ENCODE results near the gene MYL6. TPM values are rescaled to one million over a fixed set of nuclear protein-coding genes. Genes with fewer than 3 reads are reported as not detected.
"Not testable (repeated sequence)": the region's sequence is repeated elsewhere in the genome, so short reads cannot be mapped to it uniquely, and the experiment has no call there.

MYL6 gene
- total and polyA plus RNA-seq, 8 donors, result 1,132 to 4,672 (median 3,368) TPM

- DNase-seq, result no peak
- WGBS, 5 donors, result 38 to 88% (median 79%) methylated on average over 1 of the region's 1 CpG
- peaks cover 6 to 22% (median 17%) of the 10 kb centered on the region in 4 donors for H3K4me1 ChIP-seq
- H3K9me3 ChIP-seq, result no peaks in the 10 kb centered on the region
- peaks cover 43 to 51% (median 49%) of the 10 kb centered on the region in 4 donors for H3K36me3 ChIP-seq
- H3K27me3 ChIP-seq, result no peaks in the 10 kb centered on the region
- no peak overlapping the region for H3K4me3 ChIP-seq
- H3K27ac ChIP-seq, result peak overlapping the region in 2 of 5 donors; percentile 95 to 96
- TF ChIP-seq CTCF (IDR thresholded peaks at IDR 0.05), result no peak
- TF ChIP-seq POLR2AphosphoS5 (IDR thresholded peaks at IDR 0.05), result no peak
- no peak for TF ChIP-seq POLR2A (IDR thresholded peaks at IDR 0.05)
- no peak for TF ChIP-seq EP300 (IDR thresholded peaks at IDR 0.05)
- intact Hi-C loops (cut with DNase I; ENCODE audit: low total_unique reads), result no loop called here
Measured at GRCh38 chr12:56114084-56114483, 44.1 kb upstream of the MYL6 start.

DNA sequence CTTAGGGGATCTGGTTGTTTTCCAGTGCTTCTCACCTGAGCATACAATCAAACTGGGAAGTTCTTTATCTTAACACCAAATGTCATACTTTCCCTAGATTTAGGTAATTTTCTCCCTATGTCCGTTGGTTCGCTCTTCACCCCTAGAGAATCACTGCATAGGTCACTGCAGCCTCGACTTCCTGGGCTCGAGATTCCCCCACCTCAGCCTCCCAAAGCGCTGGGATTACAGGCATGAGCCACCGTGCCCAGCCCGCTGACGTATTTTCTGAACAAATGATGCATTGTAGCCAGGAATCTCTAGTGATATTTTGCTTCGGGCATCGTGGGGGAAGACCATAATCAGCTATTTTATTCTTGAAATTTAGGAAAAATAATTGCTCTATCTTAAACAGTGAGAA lies 42.8 kb upstream of the MYL6 start:
- Histone ChIP-seq H3K4me1 (peaks cover 18 to 35% (median 27%) of the 10 kb centered on the region in 4 donors), H3K36me3 (peaks cover 31 to 45% (median 40%) of the 10 kb centered on the region in 4 donors), H3K27ac (peak overlapping the region; percentile 30 to 97 (median 96)), H3K27me3 (no peaks in the 10 kb centered on the region), H3K9me3 (no peaks in the 10 kb centered on the region), H3K4me3 (peak overlapping the region; percentile 69 to 79 (median 74))
- intact Hi-C loops (cut with DNase I; ENCODE audit: low total_unique reads), result no loop called here
- 26 to 41% (median 37%) methylated on average over 10 of the region's 10 CpGs for WGBS, 5 donors
- no peak for TF ChIP-seq POLR2A (IDR thresholded peaks at IDR 0.05)
- no peak for TF ChIP-seq POLR2AphosphoS5 (IDR thresholded peaks at IDR 0.05)
- peak in 1 of 2 donors; percentile 62 for DNase-seq

DNA sequence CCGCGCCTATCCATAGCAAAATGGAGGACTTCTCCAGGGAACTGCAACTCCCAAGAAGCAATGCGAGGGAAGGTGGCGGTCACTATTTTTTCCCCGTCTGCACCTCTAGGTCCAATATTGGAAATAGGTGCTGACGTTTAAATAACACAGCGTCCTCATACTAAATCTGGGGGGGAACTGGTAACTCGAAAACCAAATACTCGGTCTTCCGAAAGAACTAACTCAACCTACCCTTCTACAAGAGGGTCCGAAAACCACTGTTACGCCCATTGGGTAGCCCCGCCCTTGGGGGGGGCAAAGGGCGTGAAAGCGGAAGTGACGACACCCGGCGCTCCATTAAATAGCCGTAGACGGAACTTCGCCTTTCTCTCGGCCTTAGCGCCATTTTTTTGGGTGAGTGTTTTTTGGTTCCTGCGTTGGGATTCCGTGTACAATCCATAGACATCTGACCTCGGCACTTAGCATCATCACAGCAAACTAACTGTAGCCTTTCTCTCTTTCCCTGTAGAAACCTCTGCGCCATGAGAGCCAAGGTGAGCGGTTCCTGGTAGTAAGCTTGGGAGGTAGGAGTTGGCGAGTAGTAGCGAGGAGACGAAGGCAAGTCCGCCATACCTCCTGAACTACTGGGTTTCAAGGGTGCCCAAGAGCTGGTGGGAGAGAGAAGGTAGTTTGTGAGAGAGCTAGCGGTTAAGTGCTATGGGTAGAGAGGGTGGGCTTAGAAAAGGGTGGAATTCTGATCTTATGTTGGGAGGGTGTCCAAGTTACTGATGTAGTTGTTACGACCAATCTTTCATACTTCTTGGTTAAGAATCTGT lies 41.7 kb upstream of the MYL6 start, which contains the start of gene RPL41:
TSS of gene RPL41 (plus strand) at position 367 of the 815 bp plus-strand sequence.
- intact Hi-C loops (cut with DNase I; ENCODE audit: low total_unique reads), result no loop called here
- TF ChIP-seq POLR2A (IDR thresholded peaks at IDR 0.05) (peak in 2 of 4 donors; percentile 74 to 81), CTCF (IDR thresholded peaks at IDR 0.05) (no peak), EP300 (IDR thresholded peaks at IDR 0.05) (no peak), POLR2AphosphoS5 (IDR thresholded peaks at IDR 0.05) (peak; percentile 98 to 99 (median 99))
- Histone ChIP-seq H3K27me3 (no peaks in the 10 kb centered on the region), H3K4me3 (peak within 1 kb of the TSS; percentile 69 to 79 (median 74)), H3K36me3 (peaks cover 30 to 45% (median 40%) of the 10 kb centered on the region in 4 donors), H3K9me3 (no peaks in the 10 kb centered on the region), H3K27ac (peak within 1 kb of the TSS; percentile 95 to 97 (median 96)), H3K4me1 (peaks cover 18 to 38% (median 29%) of the 10 kb centered on the region in 4 donors)
- 0 to 1% (median 1%) methylated on average over 34 of the region's 34 CpGs for WGBS, 5 donors
- DNase-seq, result peak; percentile 97 to 98

- H3K27ac ChIP-seq, result peak overlapping the region; percentile 95 to 97 (median 96)
- 1 to 2% (median 2%) methylated on average over 12 to 16 of the region's 16 CpGs for WGBS, 5 donors
- intact Hi-C loops (cut with DNase I; ENCODE audit: low total_unique reads); H3K9me3 ChIP-seq; H3K27me3 ChIP-seq: not testable (repeated sequence)
- peak overlapping the region; percentile 69 to 79 (median 74) for H3K4me3 ChIP-seq
- peak in 1 of 2 donors; percentile 48 for DNase-seq
- peaks cover 18 to 43% (median 29%) of the 10 kb centered on the region in 4 donors for H3K4me1 ChIP-seq
- H3K36me3 ChIP-seq, result peaks cover 23 to 45% (median 39%) of the 10 kb centered on the region in 4 donors
Measured at GRCh38 chr12:56117082-56117706, 41.0 kb upstream of the MYL6 start.

Measured in stomach (tissue), 9 donors.